Limb (tissue), 2 donors: ENCODE results near the gene OR2K2.
"Not testable (repeated sequence)": the region's sequence is repeated elsewhere in the genome, so short reads cannot be mapped to it uniquely, and the experiment has no call there.

ENCODE experiments used
- DNase-seq, 2 donors: peaks; one replicate each; pipeline ENCODE4 v3.0.0-alpha.2; 2016; ENCODE audit errors: extremely low spot score in 2 of 2

The OR2K2 gene

GRCh38 chr9:111298111-111298510 is 31.9 kb downstream of the OR2K2 start:
- DNase-seq: no peak

- no peak for DNase-seq
Observed at GRCh38 chr9:111297066-111297824, 32.8 kb downstream of the OR2K2 start.

- no peak for DNase-seq
Observed at GRCh38 chr9:111294691-111295451, 35.2 kb downstream of the OR2K2 start.

DNA sequence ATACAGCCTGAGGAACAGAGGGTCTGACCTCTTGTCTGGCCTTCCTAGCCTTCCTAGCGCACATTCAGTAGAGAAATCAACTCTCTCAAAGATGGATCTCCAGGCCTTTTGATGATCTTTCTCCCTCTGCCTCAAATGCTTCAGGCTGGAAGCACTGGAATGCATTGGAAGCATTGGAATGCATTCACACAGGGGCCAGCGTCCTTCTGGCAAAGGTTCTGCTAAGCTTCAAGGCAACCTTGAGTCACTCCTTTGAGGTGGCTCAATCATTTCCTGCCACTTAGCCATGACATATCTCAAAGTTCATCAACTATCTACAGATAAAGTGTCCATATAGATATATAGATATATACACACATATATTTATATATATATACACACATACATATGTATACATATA is 42.9 kb downstream of the OR2K2 start:
- DNase-seq: no peak

- no peak for DNase-seq
Observed at GRCh38 chr9:111284703-111285102, 45.3 kb downstream of the OR2K2 start.

GRCh38 chr9:111282845-111283244 is 47.2 kb downstream of the OR2K2 start:
- DNase-seq: peak in 1 of 2 donors; percentile 33

- not testable (repeated sequence) for DNase-seq
Observed at GRCh38 chr9:111280795-111281194, 49.2 kb downstream of the OR2K2 start.
